HCT116 (cell line): Measurements from ENCODE around the gene TMEM94.

Source experiments
- EGR1 ChIP-seq: IDR thresholded peaks from 2 replicates; pipeline ENCODE4 v1.6.1; 2012; ENCODE audit warnings: low read depth
- POLR2A ChIP-seq: IDR thresholded peaks from 2 replicates; pipeline ENCODE4 v1.7.0; 2011; ENCODE audit warnings: borderline replicate concordance; ENCODE audit not compliant: insufficient read depth, insufficient read length; ENCODE audit errors: extremely low read depth
- TF ChIP-seq, protein P1 (sequence below), 3 experiments: fragments of 200-600 bp in 1 of 3; sonication (generic) in 1 of 3; IDR thresholded peaks in 2 of 3; conservative IDR thresholded peaks in 1 of 3; 2 replicates each; pipeline ENCODE4 v1.5.1; 2012 to 2017; ENCODE audit warnings: low read depth in 2 of 3, low read length in 2 of 3, antibody characterized with exemption in 1 of 3, borderline replicate concordance in 1 of 3, control low read depth in 1 of 3, mild to moderate bottlenecking in 1 of 3, mixed read lengths in 1 of 3, mixed run types in 1 of 3, moderate library complexity in 1 of 3; ENCODE audit not compliant: insufficient read depth in 1 of 3

DNA sequence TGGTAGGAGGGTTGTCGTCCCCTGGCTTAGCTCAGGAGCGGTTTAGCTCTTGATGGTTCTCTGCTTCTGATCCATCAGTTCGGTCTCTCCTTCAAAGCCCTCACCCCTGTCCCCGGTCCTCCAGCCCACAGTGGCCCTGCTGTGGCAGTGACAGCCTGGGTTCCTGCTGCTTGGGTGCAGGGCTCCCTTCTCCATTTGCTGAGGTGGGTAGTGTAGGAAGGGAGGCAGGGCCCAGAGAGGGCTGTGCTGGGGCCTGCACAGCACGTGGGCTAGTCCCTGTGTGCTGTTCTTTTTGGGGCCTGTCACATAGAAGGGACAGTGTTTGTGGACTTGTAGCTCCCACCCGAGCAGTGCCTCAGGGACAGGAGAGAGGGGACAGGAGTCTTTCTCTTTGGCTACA lies 18.3 kb downstream of the TMEM94 start:
- TF ChIP-seq, protein P1, sequence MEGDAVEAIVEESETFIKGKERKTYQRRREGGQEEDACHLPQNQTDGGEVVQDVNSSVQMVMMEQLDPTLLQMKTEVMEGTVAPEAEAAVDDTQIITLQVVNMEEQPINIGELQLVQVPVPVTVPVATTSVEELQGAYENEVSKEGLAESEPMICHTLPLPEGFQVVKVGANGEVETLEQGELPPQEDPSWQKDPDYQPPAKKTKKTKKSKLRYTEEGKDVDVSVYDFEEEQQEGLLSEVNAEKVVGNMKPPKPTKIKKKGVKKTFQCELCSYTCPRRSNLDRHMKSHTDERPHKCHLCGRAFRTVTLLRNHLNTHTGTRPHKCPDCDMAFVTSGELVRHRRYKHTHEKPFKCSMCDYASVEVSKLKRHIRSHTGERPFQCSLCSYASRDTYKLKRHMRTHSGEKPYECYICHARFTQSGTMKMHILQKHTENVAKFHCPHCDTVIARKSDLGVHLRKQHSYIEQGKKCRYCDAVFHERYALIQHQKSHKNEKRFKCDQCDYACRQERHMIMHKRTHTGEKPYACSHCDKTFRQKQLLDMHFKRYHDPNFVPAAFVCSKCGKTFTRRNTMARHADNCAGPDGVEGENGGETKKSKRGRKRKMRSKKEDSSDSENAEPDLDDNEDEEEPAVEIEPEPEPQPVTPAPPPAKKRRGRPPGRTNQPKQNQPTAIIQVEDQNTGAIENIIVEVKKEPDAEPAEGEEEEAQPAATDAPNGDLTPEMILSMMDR (IDR thresholded peaks at IDR 0.05 in 2 of 3, conservative IDR thresholded peaks at IDR 0.05 in 1 of 3; ENCODE audit: borderline replicate concordance in 1 of 3, insufficient read depth in 1 of 3, low read depth in 2 of 3, low read length in 2 of 3), result no peak
- TF ChIP-seq POLR2A (no peak), EGR1 (no peak)
